Activated naive CD8-positive, alpha-beta T cell treated with anti-CD3 and anti-CD28 coated beads, Interleukin-2, amount 50 U/mL, for 16 hours (primary cell): ENCODE results near the gene GSS.

ENCODE experiments used
- DNase-seq: peaks from one replicate; pipeline ENCODE4 v3.0.0-alpha.2; 2020; ENCODE audit warnings: low read depth, low spot score

GSS gene

DNA sequence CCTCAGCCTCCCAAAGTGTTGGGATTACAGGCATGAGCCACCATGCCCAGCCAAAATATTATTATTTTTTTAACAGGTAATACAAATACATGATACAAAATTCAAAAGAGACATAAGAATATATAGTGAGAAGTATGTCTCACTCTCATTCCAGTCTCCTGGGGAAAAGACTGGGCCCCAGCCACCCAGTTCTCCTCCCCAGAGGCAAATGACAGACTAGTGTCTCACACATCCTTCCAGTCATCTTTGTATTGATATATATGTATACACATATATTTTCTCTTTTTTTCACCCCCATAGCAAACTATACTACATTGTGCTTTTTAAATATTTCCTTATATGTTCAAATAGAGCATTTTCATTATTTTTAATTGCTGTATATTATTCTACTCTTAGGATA is 8.3 kb downstream of the GSS start:
- DNase-seq, result no peak

DNA sequence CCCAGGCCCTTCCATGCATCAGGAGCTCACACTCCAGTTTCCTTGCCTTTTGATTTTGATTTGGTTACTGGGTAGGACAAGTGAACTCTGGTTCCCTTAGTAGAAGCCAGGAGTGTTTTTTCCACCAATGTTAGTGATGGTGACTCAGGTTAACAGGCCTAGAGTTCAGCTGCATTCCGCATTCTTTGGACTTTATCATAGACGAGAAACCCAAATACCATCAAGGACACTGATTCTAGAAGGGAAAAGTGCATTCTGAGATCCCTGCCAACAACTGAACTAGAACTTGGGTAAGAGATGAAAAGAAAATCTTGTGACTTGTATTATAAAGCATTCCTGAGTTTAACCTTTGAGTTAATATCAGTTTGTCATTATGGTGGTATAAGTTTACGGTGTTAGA is 8.9 kb downstream of the GSS start:
- no peak for DNase-seq

DNA sequence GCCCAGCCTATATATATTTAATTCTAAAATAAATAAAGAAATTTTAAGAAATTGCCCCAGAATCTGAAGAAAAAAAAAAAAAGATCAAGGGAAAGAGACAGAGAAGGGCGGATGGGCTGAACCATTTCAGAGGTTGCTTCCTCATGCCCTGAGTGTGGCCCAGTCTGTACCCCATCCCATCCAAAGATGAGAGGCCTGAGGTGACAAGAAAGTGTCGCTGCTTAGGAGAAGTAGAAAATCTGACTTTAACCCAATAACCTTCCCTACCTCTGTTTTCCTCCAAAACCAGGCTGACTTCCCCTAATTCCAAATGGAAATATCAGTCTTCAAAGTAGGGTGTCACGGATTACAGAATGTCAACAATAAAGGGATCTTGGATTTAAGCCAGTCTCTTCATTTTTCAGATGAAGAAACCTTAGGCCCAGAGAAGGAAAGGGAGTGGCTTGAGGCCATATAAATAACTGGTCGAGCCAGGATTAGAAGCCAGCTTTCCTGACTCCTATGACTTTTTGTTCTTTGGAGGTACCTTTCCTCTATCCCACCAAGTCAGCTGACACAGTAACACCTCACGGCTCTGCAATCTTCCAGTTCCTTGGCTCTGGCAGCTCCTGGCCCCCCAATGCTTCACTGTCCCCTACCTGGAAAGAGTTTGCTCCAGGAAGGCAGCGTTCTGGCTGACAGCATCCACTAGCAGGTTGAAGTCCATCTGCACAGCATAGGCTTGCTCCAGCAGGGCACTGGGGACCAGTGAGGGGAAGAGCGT is 10.1 kb downstream of the GSS start:
- no peak for DNase-seq

DNA sequence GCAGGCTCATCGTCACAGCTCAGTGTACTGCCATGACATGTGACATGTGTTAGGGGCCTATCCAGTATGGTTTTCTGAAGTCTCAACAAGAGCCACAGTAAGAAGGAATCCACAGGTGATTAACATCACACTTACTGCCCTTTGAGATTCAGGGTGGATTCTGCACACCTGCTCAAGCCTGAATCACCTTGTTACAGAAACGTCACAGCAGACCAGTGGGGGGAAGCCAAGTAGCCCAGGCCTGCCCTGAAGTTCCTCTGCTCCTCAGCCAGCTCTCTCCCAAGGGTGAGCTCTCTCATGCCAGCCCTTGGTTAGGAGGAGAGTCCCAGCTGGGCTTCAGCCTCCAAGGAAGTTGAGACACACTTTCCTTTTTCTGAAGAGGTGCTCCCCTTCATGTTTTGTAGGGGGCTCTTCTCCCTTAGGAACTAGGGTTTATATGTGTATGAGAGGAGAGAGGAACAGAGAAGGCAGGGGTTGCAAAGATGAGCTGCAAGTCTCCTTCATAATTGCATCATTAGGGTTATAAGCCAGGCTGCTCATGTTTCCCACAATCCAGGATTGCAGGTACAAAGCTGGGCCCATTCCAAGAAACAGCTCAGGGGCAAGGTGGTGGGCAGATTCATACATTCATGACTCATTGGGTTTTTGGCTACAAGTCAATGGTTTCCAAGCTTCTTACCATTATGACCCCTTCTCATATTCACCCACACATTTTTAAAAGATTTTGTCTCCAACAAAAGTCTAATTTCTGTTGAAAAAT is 11.6 kb downstream of the GSS start:
- DNase-seq, result no peak

DNA sequence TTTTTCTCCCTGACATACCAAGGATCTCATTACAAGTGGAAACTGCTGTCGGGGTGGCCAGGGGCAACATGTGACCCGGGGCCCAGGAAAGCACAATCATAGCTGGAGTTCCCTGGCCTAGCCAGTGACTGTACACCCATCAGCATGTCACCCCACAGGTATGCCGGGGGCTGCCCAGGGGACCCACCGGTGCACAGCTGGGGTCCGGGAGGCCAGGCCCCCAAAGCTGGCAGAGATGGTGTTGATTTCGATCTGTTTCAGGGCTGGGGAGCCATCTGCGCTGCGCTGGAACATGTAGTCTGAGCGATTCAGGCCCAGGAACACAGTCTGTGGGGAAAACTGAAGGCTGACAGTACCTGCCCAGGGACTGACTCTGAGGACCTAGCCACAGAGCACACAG is 13.3 kb downstream of the GSS start:
- no peak for DNase-seq

DNA sequence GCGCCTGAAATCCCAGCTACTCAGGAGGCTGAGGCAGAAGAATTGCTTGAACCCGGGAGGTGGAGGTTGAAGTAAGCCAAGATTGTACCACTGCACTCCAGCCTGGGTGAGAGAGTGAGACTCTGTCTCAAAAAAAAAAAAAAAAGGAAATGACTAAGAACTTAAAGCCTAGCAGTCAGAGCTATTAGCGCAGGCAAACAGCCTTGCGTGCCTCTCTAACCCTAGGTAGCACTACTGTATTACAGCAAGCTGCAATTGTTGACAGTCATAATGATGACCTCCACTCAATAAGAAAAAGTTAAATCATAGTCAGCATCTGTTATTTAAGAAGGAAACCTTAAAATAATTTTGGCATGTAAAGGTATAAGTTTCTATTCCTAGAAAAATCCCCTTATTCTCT is 14.4 kb downstream of the GSS start:
- no peak for DNase-seq

DNA sequence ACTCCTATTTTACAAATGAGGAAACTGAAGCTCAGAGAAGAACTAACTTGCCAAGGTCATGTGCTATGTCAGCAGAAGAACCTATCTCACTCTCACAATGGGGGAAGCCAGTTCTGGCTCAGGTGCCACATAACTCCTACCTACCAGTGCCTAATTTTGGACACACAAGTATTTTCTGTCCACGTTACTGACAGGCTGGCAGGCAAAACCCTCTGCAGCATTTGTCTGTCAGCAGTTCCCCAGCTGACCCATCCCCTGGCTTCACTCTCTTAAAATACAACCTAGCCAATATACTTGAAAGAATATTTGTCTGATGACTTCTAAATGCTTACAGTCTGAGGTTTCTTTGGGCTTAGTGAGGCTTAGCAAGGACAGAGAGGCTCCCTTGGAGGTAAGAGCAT is 15.5 kb downstream of the GSS start:
- DNase-seq, result no peak

DNA sequence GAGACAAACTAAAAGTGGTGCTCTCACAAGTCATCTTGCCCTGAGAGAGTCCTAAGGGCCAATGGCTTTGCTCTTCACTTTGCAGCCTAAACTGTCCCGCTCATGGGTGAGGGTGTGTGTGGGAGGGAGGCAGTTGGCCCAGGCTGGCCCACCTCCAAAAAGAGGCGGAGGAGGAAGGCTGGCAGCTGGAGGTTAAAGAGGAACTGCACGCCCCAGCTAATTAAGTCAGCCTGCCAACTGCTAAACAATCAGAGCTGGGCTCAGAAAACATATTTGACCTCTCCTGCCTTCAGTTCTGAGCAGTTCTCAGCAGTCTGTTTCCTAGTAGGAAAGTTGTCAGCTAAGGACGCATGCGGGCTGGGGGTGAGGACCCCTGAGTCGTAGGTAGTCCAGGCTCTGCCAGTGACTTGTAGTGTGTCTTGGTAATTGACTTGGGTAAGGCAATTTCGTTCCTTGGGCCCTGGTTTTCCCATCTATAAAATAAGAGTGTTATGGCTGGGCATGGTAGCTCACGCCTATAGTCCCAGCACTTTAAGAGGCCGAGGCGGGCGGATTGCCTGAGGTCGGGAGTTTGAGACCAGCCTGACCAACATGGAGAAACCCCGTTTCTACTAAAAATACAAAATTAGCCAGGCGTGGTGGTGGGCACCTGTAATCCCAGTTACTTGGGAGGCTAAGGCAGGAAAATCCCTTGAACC is 17.0 kb downstream of the GSS start:
- no peak for DNase-seq

DNA sequence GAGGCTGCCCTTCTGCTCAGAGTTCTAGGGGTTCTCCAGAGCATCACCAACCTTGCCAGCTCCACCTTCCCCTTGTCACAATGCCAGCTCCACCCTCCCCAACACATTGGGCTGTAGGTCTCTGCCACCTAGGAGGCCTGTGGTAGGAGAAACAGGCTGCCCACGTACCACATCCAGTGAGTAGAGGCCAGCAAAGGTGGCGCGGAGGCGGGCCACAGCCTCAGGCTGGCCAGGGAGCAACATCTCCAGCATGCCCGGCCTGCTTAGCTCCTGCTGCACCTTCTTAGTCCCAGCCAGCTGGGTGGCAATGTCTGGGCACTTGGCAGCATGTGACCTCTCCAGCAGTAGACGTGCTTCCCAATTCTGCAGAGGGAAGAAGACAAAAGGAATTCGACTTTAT is 23.8 kb downstream of the GSS start:
- no peak for DNase-seq

DNA sequence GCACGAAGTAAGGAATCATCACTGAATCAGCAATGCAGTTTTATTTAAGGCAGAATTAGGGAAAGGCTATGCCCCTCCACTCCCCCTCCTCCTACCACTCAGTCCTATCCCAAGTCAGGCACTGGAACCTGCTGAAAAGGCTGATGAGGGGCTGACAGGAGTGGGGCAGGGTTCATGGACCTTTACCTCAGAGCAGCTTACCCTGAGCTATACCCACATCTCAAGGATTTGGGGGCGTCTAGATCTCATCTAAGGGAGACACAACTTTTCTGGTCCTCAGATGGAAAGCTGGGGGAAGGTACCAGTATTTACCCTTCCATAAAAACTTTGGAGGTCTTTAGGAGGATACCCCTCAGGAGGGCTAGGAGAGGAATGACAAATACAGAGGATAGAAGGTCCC is 27.2 kb downstream of the GSS start:
- no peak for DNase-seq

DNA sequence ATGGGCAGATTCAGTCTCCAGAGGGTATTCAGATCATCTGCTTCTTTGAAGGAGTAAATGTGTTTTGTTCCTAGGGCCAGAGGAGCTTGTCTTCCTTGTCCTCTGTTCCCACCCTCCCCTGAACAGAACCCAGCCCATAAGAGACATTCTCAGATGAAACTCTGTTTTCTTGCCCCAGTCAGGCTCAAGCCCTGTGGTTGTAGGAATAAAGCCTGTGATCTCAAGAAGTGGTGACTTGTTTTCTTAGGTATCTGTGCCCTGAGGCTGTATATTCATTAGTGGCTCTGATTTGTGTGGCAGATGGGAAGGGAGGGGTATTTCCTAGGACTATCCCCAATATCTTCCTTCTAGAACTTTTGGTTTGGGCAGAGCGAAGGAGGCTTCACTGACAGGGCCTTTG is 27.9 kb downstream of the GSS start:
- DNase-seq, result no peak

DNA sequence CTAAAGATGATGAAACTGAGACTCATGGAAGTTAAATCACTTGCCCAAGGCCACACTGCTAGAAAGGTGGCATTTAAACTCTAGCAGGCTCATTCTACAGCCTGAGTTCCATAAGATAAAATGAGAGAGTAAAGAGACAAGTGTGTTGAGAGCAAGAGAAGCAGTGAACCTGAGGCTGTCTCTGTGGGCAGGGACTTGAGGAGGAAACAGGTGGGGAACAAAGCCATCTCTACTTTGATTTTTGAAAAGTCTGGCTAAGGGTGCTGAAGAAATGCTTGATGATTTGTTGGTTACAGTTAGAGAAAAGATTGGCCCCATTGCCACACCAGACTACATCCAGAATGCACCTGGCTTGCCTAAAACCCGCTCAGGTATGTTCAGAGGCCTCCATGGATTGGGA is 29.0 kb downstream of the GSS start:
- no peak for DNase-seq

DNA sequence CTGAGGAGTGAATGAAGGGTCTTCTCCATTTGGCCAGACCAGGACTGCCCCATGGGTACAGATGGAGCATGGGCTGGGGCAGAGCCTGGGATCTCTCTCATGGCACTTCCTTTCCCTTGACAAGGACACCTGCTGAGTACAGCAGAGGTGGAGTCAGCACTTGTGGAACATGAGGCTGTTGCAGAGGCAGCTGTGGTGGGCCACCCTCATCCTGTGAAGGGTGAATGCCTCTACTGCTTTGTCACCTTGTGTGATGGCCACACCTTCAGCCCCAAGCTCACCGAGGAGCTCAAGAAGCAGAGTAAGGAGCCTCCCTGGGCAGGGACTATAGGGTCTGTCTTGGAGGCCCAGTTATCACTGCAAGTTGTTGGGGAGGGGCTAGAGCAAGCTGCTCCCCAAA is 29.6 kb downstream of the GSS start:
- DNase-seq, result no peak

DNA sequence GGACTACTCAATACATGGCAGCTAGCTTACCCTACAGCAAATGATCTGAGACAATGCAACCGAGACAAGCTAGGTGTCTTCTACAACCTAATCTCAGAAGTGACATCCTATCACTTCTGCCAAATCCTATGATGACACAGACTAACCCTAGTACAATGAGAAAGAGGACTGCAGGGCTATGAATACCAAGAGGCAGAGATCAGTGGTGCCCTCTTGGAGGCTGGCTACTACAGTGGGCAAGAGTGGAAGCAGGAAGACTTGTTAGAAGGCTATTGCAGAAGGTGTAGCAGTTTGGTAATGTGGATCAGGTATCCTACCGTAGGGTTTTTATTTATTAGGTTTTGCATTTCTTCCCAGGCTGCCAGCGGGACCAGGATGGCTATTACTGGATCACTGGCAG is 30.3 kb downstream of the GSS start:
- no peak for DNase-seq

DNA sequence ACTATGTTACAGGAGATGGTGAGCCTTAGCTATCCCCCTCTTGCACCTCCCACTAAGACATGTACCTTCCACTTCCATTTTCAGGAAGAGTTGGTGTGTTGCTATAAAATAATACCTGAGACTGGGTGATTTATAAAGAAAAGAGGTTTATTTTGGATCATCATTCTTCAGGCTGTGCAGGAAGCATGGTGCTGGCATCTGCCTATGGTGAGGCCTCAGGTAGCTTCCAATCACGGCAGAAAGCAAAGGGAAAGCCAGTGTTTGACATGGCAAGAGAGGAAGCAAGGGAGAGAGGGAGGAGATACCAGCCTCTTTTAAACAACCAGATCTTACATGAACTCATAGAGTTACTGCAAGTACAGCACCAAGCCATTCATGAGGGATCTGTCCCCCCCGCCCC is 32.2 kb downstream of the GSS start:
- no peak for DNase-seq

DNA sequence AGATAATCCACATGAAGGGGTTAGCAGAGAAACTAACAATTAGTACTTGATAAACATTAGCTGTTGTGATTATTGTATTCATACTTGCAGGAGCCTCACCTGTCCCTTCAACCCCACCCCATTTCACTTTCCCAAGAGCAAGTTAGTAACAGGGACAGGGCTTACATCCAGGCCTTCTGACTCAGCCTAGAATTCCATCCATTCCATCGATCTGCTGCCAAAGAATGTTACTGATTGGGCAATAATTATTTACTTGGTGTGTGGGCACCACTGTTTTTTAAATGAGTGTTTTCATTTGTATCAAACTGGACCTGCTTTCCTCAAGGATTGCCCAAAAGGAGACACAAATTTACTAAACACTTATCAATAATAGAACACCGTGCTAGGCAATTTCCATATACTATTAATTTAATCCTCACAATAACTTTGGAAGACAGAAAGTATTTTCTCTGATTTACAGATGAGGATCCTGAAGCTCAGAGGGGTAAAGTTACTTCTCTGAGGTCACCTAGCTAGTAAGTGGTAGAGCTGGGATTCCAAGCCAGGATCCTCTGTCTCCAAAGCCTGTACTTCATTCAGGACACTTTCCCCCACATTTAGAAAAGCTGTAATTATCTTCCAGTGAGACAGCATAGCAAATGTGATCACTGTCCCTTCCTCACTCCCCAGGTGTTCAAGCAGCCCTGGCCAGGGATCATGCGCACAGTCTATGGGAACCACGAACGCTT is 32.8 kb downstream of the GSS start:
- no peak for DNase-seq

DNA sequence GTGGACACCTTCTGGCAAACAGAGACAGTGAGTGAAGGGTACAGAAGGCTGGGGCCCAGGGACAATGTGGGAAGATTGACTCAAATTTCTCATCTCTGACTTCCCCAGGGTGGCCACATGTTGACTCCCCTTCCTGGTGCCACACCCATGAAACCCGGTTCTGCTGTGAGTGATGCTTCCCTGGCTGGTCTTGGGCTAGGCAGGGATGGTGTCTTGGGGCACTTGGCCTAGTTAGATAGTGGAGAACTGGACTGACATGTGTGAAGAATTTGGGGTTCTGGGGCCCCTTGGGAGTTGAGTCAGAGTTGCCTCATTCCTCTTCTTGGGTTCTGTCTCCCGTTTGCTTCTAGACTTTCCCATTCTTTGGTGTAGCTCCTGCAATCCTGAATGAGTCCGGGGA is 34.2 kb downstream of the GSS start:
- no peak for DNase-seq

DNA sequence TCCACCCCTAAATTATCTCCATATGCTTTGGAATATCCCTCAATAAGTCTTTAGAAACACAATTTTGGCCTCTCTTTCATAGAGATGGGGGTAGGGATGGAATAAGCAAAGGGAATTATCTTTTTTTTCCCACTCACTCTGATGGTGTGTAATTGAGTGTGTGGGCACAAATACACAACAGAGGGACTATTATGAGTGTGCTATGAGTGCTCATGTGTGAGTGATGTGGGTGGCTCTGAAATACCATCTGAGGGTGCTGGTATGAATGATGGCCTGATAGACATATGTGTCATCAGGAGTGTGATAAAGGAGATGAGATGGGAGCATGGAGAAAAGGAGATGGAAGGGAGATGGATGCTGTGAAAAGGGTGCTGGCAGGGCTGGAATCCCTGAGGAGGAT is 35.6 kb downstream of the GSS start:
- no peak for DNase-seq

DNA sequence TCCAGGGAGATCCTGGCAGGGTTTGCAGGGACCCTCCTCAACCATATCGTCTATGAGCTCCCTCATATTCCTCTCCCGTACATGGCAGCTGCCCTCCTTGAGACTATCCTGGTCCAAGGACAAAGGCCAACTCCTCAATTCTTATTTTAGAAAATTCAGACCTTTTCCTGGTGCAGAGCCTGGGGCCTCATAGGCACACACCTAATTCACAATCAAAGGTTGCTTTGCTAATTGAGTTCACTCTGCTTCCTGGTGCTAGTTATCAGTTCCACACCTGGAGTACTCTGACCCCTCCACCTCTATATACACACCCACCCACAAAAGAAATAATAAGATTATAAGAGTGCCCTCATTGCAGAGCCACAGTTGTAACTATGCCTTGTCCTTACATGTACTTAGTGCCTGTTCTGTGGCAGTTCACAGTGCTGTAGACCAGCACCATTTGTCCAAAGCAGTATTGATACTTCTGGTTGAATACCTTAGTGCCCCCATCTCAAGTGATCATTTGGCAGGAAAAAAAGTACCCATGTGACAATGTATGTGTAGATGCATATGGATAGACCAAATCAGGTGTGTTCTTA is 38.7 kb downstream of the GSS start:
- DNase-seq, result no peak

DNA sequence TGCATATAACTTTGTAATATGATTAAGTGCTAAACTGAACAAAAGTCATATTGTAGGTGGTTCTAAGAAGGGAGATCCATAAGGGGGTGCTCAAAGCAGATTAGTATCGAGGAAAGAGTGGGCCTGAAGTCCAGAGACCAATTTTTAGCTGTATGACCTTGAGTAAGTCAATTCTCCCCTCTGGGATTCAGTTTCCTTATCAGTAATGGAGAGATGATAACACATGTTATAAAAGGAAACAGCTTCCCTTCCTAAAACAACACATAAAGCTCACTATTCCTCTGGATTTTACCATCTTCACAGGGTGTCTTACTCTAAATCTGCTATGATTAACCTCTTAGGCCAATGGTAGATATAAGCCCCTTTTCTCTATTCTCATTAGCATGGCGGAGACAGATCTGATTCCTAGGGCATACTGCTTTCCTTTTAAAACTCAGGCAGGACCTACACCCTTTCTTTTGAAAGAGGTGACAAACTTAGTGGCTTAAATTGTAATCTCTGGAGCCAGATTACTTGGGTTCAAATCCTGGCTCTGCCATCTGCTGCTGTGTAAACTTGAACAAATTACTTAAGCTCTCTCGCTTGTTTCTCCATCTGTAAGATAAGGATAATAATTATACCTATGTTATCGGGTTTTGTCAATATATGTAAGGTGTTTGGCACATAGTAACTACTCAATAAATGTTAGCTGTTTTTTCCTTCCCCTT is 39.7 kb downstream of the GSS start:
- DNase-seq, result no peak

DNA sequence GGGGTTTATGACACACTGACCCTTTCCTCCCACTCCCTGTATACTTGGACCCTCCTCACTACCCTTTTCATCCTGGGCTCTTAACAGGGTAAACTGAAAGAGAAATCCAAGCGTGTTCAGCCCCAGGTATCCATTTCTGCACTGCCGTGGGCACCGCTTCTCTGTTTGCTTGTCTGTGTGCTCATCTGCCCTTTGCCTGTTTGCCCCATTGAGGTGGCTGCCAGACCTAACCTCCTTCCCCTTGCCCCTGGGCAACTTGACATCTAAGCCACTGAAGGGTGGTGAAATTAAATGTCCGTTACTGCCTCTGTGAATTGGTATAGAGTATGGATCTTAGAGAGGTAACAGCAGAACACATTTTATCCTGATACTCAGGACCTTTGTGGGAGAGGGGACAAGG is 40.5 kb downstream of the GSS start:
- no peak for DNase-seq
